Adrenal gland (tissue), 5 donors: ENCODE results near the gene NOP53.

Experiments used
- POLR2A ChIP-seq, 2 donors: fragments of 450-650 bp; IDR thresholded peaks; one replicate each; pipeline ENCODE4 v1.6.1; 2017; ENCODE audit warnings: antibody characterized with exemption in 2 of 2, mild to moderate bottlenecking in 2 of 2, moderate library complexity in 1 of 2
- TF ChIP-seq, protein P1 (sequence below), 6 experiments: fragments of 450-650 bp in 4 of 6; fragments of 200-600 bp in 2 of 6; sonication (generic) in 1 of 6; IDR thresholded peaks; 1 replicate in 5 of 6; 2 replicates in 1 of 6; pipeline versions ENCODE4 v1.5.1 to v1.8.0; 2016 to 2021; ENCODE audit warnings: antibody characterized with exemption in 6 of 6, mild to moderate bottlenecking in 2 of 6, moderate library complexity in 1 of 6
- donor health status: DM: no; HTN: no; CAD: no.

DNA sequence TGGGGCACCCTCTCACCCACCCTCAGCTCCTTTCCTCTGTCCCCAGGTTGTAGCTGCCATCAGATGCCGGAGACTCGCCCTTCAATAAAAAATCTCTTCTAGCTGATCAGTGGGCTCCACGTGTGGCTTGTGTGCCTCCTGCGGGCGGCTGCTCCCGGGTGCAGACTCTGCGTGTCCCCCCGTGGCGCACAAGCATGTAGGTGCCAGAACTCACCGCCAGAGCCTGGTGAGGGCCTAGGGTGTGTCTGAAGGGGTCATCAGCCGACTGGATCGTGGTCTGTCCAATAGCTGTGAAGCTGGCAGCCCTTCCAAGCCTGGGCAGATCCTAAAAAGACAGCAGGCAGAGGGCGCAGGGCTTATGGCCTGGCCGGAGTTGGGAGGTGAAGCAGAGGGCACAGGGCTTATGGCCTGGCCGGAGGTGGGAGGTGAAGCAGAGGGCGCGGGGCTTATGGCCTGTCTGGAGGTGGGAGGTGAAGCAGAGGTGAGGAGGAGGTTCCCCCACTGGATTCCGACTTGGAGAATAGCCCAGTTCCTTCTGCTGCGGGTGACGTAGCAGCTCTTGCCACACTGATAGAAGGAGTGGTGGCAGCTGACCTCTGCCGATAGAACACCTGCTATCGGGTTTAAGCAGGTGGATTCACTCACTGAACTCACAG, 11.7 kb downstream of the NOP53 start:
- no peak for TF ChIP-seq POLR2A (IDR thresholded peaks at IDR 0.05)
- TF ChIP-seq, protein P1, sequence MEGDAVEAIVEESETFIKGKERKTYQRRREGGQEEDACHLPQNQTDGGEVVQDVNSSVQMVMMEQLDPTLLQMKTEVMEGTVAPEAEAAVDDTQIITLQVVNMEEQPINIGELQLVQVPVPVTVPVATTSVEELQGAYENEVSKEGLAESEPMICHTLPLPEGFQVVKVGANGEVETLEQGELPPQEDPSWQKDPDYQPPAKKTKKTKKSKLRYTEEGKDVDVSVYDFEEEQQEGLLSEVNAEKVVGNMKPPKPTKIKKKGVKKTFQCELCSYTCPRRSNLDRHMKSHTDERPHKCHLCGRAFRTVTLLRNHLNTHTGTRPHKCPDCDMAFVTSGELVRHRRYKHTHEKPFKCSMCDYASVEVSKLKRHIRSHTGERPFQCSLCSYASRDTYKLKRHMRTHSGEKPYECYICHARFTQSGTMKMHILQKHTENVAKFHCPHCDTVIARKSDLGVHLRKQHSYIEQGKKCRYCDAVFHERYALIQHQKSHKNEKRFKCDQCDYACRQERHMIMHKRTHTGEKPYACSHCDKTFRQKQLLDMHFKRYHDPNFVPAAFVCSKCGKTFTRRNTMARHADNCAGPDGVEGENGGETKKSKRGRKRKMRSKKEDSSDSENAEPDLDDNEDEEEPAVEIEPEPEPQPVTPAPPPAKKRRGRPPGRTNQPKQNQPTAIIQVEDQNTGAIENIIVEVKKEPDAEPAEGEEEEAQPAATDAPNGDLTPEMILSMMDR (IDR thresholded peaks at IDR 0.05), result no peak
